ENCODE measurements around the gene SNAPC1. TPM values are rescaled to one million over a fixed set of nuclear protein-coding genes. Genes with fewer than 3 reads are reported as not detected.

SNAPC1 gene
- total and polyA plus RNA-seq, 2 of the 13 experiments (the other 11 are each of a cell fraction or from before 2014, with no cell fraction given): 2.6 to 8.5 TPM

DNA sequence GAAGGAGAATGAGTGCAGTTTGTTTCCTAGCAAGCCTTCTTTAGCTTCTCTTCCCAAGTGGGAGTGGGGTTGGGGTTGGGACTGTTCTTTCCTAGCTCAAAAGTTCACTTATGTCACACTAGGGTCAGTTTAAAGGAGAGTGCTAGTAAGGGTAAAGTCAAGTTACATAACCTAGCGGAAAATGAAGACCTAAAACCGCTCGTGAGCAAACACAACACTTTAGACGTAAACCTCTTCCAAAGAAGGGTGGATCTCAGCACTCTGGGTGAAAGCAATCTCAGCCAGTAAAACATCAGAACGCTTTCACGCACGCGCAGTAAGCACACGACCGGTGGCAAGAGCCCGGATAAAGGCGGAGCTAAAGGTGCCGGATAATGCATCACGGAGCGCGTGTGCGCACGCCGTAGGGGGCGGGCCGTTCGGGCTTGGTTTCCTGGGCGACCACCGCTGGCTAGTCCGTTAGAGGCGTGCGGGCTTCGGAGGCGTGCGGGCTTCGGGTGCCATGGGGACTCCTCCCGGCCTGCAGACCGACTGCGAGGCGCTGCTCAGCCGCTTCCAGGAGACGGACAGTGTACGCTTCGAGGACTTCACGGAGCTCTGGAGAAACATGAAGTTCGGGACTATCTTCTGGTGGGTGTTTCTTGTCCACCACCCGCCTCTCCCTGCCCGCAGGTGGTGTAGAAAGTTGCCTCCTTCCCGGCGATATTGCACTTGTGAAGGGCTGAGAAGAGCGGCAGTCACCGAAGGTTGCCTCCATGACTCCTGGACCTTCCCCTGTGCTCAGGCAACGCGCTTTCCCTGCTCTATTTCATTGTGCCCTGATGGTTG is at the start of gene SNAPC1 (continued):
- peak; percentile 72 for TF ChIP-seq KMT2B (CRISPR knock-in tag; IDR thresholded peaks at IDR 0.05)
- TF ChIP-seq KLF12 (CRISPR knock-in tag; IDR thresholded peaks at IDR 0.05; ENCODE audit: borderline replicate concordance): no peak
- no peak for TF ChIP-seq MED8 (CRISPR knock-in tag; IDR thresholded peaks at IDR 0.05; ENCODE audit: insufficient replicate concordance)
- peak; percentile 58 for TF ChIP-seq PHF20 (CRISPR knock-in tag; IDR thresholded peaks at IDR 0.05)
- no peak for TF ChIP-seq RBM22 (optimal IDR thresholded peaks at IDR 0.05; ENCODE audit: low read length)
- no peak for TF ChIP-seq ELF1 (CRISPR knock-in tag; IDR thresholded peaks at IDR 0.05)
- TF ChIP-seq AGO1 (IDR thresholded peaks at IDR 0.05; ENCODE audit: low read depth, low read length, poor library complexity, severe bottlenecking): no peak
- no peak for TF ChIP-seq SP1 (IDR thresholded peaks at IDR 0.05)
- TF ChIP-seq SP1 (CRISPR knock-in tag; IDR thresholded peaks at IDR 0.05): peak; percentile 54; the same call in 1 of the 2 replicates
- 0 out of 2 replicates have a peak, but pooled peaks have one; percentile 25 for TF ChIP-seq BCL6 (CRISPR knock-in tag; IDR thresholded peaks at IDR 0.05)
- no peak for TF ChIP-seq KLF13 (CRISPR knock-in tag; IDR thresholded peaks at IDR 0.05)
- no peak for TF ChIP-seq HOXD1 (CRISPR knock-in tag; IDR thresholded peaks at IDR 0.05)
- peak; percentile 50; the same call in 1 of the 2 replicates for TF ChIP-seq CREB1 (IDR thresholded peaks at IDR 0.05)
- TF ChIP-seq CREB1 (CRISPR knock-in tag; IDR thresholded peaks at IDR 0.05): peak; percentile 76
- no peak; the same call in 1 of the 2 replicates for TF ChIP-seq ZKSCAN8 (CRISPR knock-in tag; IDR thresholded peaks at IDR 0.05; ENCODE audit: borderline replicate concordance)
- no peak for TF ChIP-seq ZFP41 (CRISPR knock-in tag; IDR thresholded peaks at IDR 0.05; ENCODE audit: borderline replicate concordance)
- TF ChIP-seq, protein P1, sequence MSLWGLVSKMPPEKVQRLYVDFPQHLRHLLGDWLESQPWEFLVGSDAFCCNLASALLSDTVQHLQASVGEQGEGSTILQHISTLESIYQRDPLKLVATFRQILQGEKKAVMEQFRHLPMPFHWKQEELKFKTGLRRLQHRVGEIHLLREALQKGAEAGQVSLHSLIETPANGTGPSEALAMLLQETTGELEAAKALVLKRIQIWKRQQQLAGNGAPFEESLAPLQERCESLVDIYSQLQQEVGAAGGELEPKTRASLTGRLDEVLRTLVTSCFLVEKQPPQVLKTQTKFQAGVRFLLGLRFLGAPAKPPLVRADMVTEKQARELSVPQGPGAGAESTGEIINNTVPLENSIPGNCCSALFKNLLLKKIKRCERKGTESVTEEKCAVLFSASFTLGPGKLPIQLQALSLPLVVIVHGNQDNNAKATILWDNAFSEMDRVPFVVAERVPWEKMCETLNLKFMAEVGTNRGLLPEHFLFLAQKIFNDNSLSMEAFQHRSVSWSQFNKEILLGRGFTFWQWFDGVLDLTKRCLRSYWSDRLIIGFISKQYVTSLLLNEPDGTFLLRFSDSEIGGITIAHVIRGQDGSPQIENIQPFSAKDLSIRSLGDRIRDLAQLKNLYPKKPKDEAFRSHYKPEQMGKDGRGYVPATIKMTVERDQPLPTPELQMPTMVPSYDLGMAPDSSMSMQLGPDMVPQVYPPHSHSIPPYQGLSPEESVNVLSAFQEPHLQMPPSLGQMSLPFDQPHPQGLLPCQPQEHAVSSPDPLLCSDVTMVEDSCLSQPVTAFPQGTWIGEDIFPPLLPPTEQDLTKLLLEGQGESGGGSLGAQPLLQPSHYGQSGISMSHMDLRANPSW (CRISPR knock-in tag; IDR thresholded peaks at IDR 0.05; ENCODE audit: borderline replicate concordance): 0 out of 2 replicates have a peak, but pooled peaks have one; percentile 48
- TF ChIP-seq SP140L (CRISPR knock-in tag; IDR thresholded peaks at IDR 0.05; ENCODE audit: borderline replicate concordance): no peak
- no peak for TF ChIP-seq ZNF234 (CRISPR knock-in tag; conservative IDR thresholded peaks at IDR 0.05)
- peak; percentile 51 for TF ChIP-seq MEF2D (CRISPR knock-in tag; IDR thresholded peaks at IDR 0.05)
- TF ChIP-seq HNRNPH1 (optimal IDR thresholded peaks at IDR 0.05; ENCODE audit: low read depth, low read length): no peak
- TF ChIP-seq NONO (IDR thresholded peaks at IDR 0.05): no peak
- TF ChIP-seq NONO (CRISPR knock-in tag; conservative IDR thresholded peaks at IDR 0.05): 0 out of 2 replicates have a peak, but pooled peaks have one; percentile 50
- TF ChIP-seq, protein P2, sequence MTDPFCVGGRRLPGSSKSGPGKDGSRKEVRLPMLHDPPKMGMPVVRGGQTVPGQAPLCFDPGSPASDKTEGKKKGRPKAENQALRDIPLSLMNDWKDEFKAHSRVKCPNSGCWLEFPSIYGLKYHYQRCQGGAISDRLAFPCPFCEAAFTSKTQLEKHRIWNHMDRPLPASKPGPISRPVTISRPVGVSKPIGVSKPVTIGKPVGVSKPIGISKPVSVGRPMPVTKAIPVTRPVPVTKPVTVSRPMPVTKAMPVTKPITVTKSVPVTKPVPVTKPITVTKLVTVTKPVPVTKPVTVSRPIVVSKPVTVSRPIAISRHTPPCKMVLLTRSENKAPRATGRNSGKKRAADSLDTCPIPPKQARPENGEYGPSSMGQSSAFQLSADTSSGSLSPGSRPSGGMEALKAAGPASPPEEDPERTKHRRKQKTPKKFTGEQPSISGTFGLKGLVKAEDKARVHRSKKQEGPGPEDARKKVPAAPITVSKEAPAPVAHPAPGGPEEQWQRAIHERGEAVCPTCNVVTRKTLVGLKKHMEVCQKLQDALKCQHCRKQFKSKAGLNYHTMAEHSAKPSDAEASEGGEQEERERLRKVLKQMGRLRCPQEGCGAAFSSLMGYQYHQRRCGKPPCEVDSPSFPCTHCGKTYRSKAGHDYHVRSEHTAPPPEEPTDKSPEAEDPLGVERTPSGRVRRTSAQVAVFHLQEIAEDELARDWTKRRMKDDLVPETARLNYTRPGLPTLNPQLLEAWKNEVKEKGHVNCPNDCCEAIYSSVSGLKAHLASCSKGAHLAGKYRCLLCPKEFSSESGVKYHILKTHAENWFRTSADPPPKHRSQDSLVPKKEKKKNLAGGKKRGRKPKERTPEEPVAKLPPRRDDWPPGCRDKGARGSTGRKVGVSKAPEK (CRISPR knock-in tag; IDR thresholded peaks at IDR 0.05; ENCODE audit: borderline replicate concordance): no peak
- no peak for TF ChIP-seq HINFP (CRISPR knock-in tag; IDR thresholded peaks at IDR 0.05; ENCODE audit: low read depth)
